ENCODE measurements around the gene MAST4. TPM values are rescaled to one million over a fixed set of nuclear protein-coding genes. Genes with fewer than 3 reads are reported as not detected.
A peak's percentile ranks its signal among the peaks of the same experiment; 100 is the strongest.

Gene MAST4
- total RNA-seq, 1 donor, result 23.2 TPM

- DNase-seq (ENCODE audit: low read depth), result no peak
- no peak for TF ChIP-seq CTCF (IDR thresholded peaks at IDR 0.05; ENCODE audit: insufficient read depth, low read length)
- H3K4me3 ChIP-seq (ENCODE audit: low read depth, low read length), result no peak overlapping the region
Observed at GRCh38 chr5:66982470-66982869, 386.3 kb downstream of the MAST4 start.

GRCh38 chr5:66985417-66985816 lies 389.2 kb downstream of the MAST4 start:
- no peak for TF ChIP-seq CTCF (IDR thresholded peaks at IDR 0.05; ENCODE audit: insufficient read depth, low read length)
- DNase-seq (ENCODE audit: low read depth), result no peak
- H3K4me3 ChIP-seq (ENCODE audit: low read depth, low read length), result no peak overlapping the region

DNA sequence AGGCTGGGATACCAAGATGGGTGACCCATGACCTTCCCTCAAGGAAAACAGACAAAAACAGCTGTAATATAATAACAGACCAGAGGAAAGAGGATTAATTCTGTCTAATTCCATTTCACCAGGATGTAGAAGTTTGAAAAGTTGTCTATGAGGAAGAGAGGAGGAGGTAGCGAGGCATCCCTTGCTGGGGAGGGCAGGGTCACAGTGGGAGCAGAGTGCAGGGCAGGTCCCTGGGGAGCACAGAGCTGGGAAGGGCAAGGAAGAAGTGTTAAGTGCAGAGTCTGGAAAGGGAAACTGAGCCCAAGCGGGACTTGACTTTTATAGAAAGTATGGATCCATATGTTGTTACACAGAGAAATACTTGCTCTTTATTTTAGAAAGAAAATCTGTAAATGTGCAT lies 389.8 kb downstream of the MAST4 start:
- no peak overlapping the region for H3K4me3 ChIP-seq (ENCODE audit: low read depth, low read length)
- no peak for DNase-seq (ENCODE audit: low read depth)
- TF ChIP-seq CTCF (IDR thresholded peaks at IDR 0.05; ENCODE audit: insufficient read depth, low read length), result no peak

- TF ChIP-seq CTCF (IDR thresholded peaks at IDR 0.05; ENCODE audit: insufficient read depth, low read length), result no peak
- H3K4me3 ChIP-seq (ENCODE audit: low read depth, low read length), result no peak overlapping the region
- DNase-seq (ENCODE audit: low read depth), result no peak
Observed at GRCh38 chr5:66986534-66986933, 390.3 kb downstream of the MAST4 start.

DNA sequence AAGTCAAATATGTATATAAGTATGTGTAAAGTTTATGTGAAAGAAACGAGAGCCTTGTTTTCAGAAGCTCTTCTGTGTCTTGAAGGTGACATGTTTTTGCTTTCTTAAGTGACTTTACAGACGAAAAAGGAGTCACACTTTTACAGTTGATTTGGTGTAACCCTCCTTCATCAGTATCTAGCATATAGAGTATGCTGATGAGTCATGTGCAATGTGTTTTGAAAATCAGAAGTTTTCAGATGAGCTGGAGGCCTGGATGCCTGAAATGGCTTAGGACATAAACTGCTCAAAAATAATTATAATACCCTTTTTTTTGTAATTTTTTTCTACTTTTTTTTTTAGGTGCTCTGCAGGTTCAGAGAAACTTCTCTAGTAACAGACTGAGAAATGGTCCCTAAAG lies 390.9 kb downstream of the MAST4 start:
- peak; percentile 44 for DNase-seq (ENCODE audit: low read depth)
- no peak for TF ChIP-seq CTCF (IDR thresholded peaks at IDR 0.05; ENCODE audit: insufficient read depth, low read length)
- H3K4me3 ChIP-seq (ENCODE audit: low read depth, low read length), result no peak overlapping the region

- H3K4me3 ChIP-seq (ENCODE audit: low read depth, low read length), result no peak overlapping the region
- no peak for DNase-seq (ENCODE audit: low read depth)
- TF ChIP-seq CTCF (IDR thresholded peaks at IDR 0.05; ENCODE audit: insufficient read depth, low read length), result no peak
Observed at GRCh38 chr5:66987540-66987939, 391.3 kb downstream of the MAST4 start.

All from fibroblast of the aortic adventitia (primary cell).